ENCODE results near the gene SETD1B.

The SETD1B gene

GRCh38 chr12:121805171-121806008 is 1.6 kb downstream of the SETD1B start:
- peak overlapping the region; percentile 100 for H3K27ac ChIP-seq
- TF ChIP-seq CTCF (conservative IDR thresholded peaks at IDR 0.05), result no peak

DNA sequence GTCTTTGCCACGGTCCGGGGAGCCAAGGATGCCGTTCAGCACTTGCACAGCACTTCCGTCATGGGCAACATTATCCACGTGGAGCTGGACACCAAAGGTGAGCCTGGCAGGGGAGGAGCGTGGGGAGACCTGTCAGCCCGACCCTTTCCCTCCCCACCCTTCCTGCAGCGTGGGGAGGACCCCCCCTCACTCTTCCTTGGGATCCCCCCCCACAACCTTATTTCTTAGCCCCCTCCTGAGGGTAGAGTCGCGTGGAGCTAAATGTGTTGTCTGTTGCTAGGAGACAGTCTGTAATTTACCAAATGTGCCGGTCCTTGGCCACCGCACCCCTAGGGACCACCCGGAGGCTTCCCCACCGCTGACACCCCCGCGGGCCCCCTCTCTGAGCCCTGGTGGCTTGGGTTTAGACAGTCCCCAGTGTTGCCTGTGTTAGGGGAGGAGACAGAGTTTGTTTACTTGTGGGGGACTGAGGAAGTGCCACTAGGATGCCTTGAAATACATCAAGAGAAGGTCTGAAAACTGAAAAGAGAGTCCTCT is 2.3 kb downstream of the SETD1B start:
- TF ChIP-seq CTCF (conservative IDR thresholded peaks at IDR 0.05), result no peak
- peak overlapping the region; percentile 100 for H3K27ac ChIP-seq

- peak overlapping the region; percentile 100 for H3K27ac ChIP-seq
- no peak for TF ChIP-seq CTCF (conservative IDR thresholded peaks at IDR 0.05)
Measured at GRCh38 chr12:121806546-121807423, 3.0 kb downstream of the SETD1B start.

- no peak for TF ChIP-seq CTCF (conservative IDR thresholded peaks at IDR 0.05)
- peak overlapping the region; percentile 100; the same call in 1 of the 2 replicates for H3K27ac ChIP-seq
Measured at GRCh38 chr12:121807642-121808347, 4.0 kb downstream of the SETD1B start.

DNA sequence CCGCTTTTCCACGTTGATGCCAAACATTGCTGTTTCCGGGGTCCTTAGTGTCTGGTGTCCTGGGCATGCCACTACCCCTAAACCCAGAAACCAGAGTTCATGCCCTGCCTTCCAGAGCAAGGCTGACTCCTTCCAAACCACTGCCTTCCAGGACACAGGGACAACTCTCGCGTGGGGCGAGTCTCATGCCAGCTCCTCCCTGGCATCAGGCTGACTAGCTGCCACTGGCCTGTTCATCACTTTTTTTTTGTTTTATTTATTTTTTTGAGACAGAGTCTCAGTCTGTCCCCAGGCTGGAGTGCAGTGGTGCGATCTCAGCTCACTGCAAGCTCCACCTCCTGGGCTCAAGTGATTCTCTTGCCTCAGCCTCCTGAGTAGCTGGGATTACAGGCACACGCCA is 4.8 kb downstream of the SETD1B start:
- TF ChIP-seq CTCF (conservative IDR thresholded peaks at IDR 0.05), result no peak
- H3K27ac ChIP-seq, result no peak overlapping the region; the same call in 1 of the 2 replicates

- no peak for TF ChIP-seq CTCF (conservative IDR thresholded peaks at IDR 0.05)
- H3K27ac ChIP-seq, result peak overlapping the region; percentile 83; the same call in 1 of the 2 replicates
Measured at GRCh38 chr12:121809712-121810116, 5.9 kb downstream of the SETD1B start.

All from VCaP (cell line).